HepG2 (cell line): ENCODE measurements around the gene GNGT2. TPM values are rescaled to one million over a fixed set of nuclear protein-coding genes. Genes with fewer than 3 reads are reported as not detected.

ENCODE experiments used
- ATAC-seq: fragments of 200-7000 bp; cut with Tn5 transposase; 3 replicates; pipeline ENCODE4 v1.9.1; 2020; ENCODE audit warnings: mild to moderate bottlenecking, moderate library complexity
- BruUV-seq: library from RNA; stranded (reverse); fragments of 400-500 nt; replicated peaks from 2 replicates; lab custom pipeline; 2021; lab: Mats Ljungman, UMichigan
- CTCF ChIA-PET: fragments of 300-600 bp; formaldehyde crosslinking; extraction: SDS; loops from one replicate; lab custom pipeline; 2021; ENCODE audit warnings: low total read pairs, inconsistent platforms, low intra/inter-chr PET ratio; lab: Yijun Ruan, JAX
- POLR2A ChIA-PET: fragments of 350-600 bp; sonication (Branson Sonifier 250); formaldehyde crosslinking; loops from one replicate; lab custom pipeline; 2020; ENCODE audit warnings: antibody characterized with exemption, inconsistent platforms; lab: Yijun Ruan, JAX
- DNase-seq: peaks from one replicate; pipeline ENCODE4 v3.0.0-alpha.2; 2015; ENCODE audit warnings: low spot score
- FAIRE-seq: peaks from 3 replicates; lab custom pipeline; 2011; peaks lifted over from hg19 to GRCh38; lab: Jason Lieb, UNC
- H2AFZ ChIP-seq: one replicate; pipeline ENCODE4 v1.6.1; 2011; ENCODE audit warnings: low read length, inconsistent platforms
- H3K27ac ChIP-seq: fragments of 300-600 bp; 3 replicates; pipeline ENCODE4 v1.8.0; 2011; ENCODE audit warnings: mixed run types, mild to moderate bottlenecking, mixed read lengths, low read length, inconsistent platforms; ENCODE audit not compliant: insufficient read depth; ENCODE audit errors: extremely low read length
- H3K27me3 ChIP-seq, 2 experiments: fragments of 200-600 bp in 1 of 2; 2 replicates in 1 of 2; 3 replicates in 1 of 2; pipeline versions ENCODE4 v1.6.0 to v1.8.0; 2011; ENCODE audit warnings: low read length in 2 of 2, mild to moderate bottlenecking in 2 of 2, moderate library complexity in 2 of 2, inconsistent platforms in 1 of 2; ENCODE audit not compliant: insufficient read depth in 2 of 2, control insufficient read depth in 1 of 2
- H3K36me3 ChIP-seq, 2 experiments: fragments of 200-600 bp in 1 of 2; replicated peaks in 1 of 2; 2 replicates in 1 of 2; 3 replicates in 1 of 2; pipeline versions ENCODE4 v1.5.1 to v1.8.0; 2011; ENCODE audit warnings: low read length in 2 of 2, inconsistent platforms in 1 of 2; ENCODE audit not compliant: insufficient read depth in 2 of 2, control insufficient read depth in 1 of 2
- H3K4me1 ChIP-seq: 2 replicates; pipeline ENCODE4 v1.5.1; 2012; ENCODE audit warnings: low read length, inconsistent platforms; ENCODE audit not compliant: insufficient read depth
- H3K4me2 ChIP-seq: 2 replicates; pipeline ENCODE4 v1.6.0; 2011; ENCODE audit warnings: low read depth, low read length, inconsistent platforms
- H3K4me3 ChIP-seq, 3 experiments: fragments of 200-600 bp in 1 of 3; sonication (generic), shearing (Covaris generic) in 1 of 3; replicated peaks in 1 of 3; 2 replicates each; pipeline ENCODE4 v1.5.1; 2011 to 2016; ENCODE audit warnings: low read length in 3 of 3, inconsistent platforms in 2 of 3, low read depth in 2 of 3, mild to moderate bottlenecking in 2 of 3, control low read depth in 1 of 3, mixed read lengths in 1 of 3; ENCODE audit not compliant: insufficient read depth in 1 of 3
- H3K79me2 ChIP-seq: one replicate; pipeline ENCODE4 v1.6.1; 2011; ENCODE audit warnings: low read length, inconsistent platforms; ENCODE audit not compliant: insufficient read depth
- H3K9ac ChIP-seq: 2 replicates; pipeline ENCODE4 v1.6.0; 2011; ENCODE audit warnings: mild to moderate bottlenecking, low read depth, low read length, inconsistent platforms; ENCODE audit not compliant: insufficient read depth
- H3K9me3 ChIP-seq: 2 replicates; pipeline ENCODE4 v1.5.1; 2012; ENCODE audit warnings: mild to moderate bottlenecking, low read length
- H4K20me1 ChIP-seq: 2 replicates; pipeline ENCODE4 v1.6.0; 2011; ENCODE audit warnings: inconsistent platforms, mild to moderate bottlenecking, low read length, moderate library complexity; ENCODE audit not compliant: insufficient read depth
- CBX5 ChIP-seq: sonication (generic); formaldehyde crosslinking; IDR thresholded peaks from 2 replicates; pipeline ENCODE4 v1.4.0; 2020; ENCODE audit warnings: missing genetic modification reagents, borderline replicate concordance
- CC2D1A ChIP-seq: sonication (generic); formaldehyde crosslinking; IDR thresholded peaks from 2 replicates; pipeline ENCODE4 v1.8.1; 2023; ENCODE audit warnings: mild to moderate bottlenecking, missing genetic modification reagents
- ETV5 ChIP-seq: IDR thresholded peaks from 2 replicates; pipeline ENCODE4 v1.6.1; 2018; ENCODE audit warnings: missing biosample characterization, missing genetic modification reagents, inconsistent platforms, borderline replicate concordance
- ONECUT2 ChIP-seq: sonication (generic); formaldehyde crosslinking; IDR thresholded peaks from 2 replicates; pipeline ENCODE4 v1.4.0; 2020; ENCODE audit warnings: missing genetic modification reagents
- RBM22 ChIP-seq: fragments of 200-400 bp; formaldehyde crosslinking; optimal IDR thresholded peaks from 2 replicates; pipeline ENCODE3; 2017; ENCODE audit warnings: mild to moderate bottlenecking, low read length, moderate library complexity
- SMYD3 ChIP-seq: sonication (generic); formaldehyde crosslinking; IDR thresholded peaks from 2 replicates; pipeline ENCODE4 v1.8.1; 2023; ENCODE audit warnings: mild to moderate bottlenecking, missing genetic modification reagents
- SP4 ChIP-seq: sonication (generic); formaldehyde crosslinking; IDR thresholded peaks from 2 replicates; pipeline ENCODE4 v1.8.1; 2023; ENCODE audit warnings: mild to moderate bottlenecking, missing genetic modification reagents
- ZEB1 ChIP-seq: IDR thresholded peaks from 2 replicates; pipeline ENCODE4 v1.6.1; 2012; ENCODE audit warnings: mild to moderate bottlenecking, low read depth, inconsistent platforms; ENCODE audit not compliant: insufficient replicate concordance
- ZNF121 ChIP-seq: sonication (generic); formaldehyde crosslinking; IDR thresholded peaks from 2 replicates; pipeline ENCODE4 v1.5.0; 2020; ENCODE audit warnings: mild to moderate bottlenecking, missing genetic modification reagents
- ZNF224 ChIP-seq: sonication (generic); formaldehyde crosslinking; IDR thresholded peaks from 2 replicates; pipeline ENCODE4 v1.5.0; 2020; ENCODE audit warnings: mild to moderate bottlenecking, missing genetic modification reagents
- ZNF292 ChIP-seq: sonication (generic); formaldehyde crosslinking; IDR thresholded peaks from 2 replicates; pipeline ENCODE4 v1.8.1; 2022; ENCODE audit warnings: mild to moderate bottlenecking, low read depth, missing genetic modification reagents, borderline replicate concordance
- ZNF550 ChIP-seq: sonication (generic); formaldehyde crosslinking; IDR thresholded peaks from 2 replicates; pipeline ENCODE4 v1.4.0; 2020; ENCODE audit warnings: mild to moderate bottlenecking, missing genetic modification reagents, borderline replicate concordance
- WGBS: methylation state at CpG from one replicate; pipeline ENCODE4 v1.1.6; 2017; ENCODE audit warnings: low lambda C conversion rate; 5-methylcytosine and 5-hydroxymethylcytosine counted together
- in situ Hi-C: cut with HindIII; loops from 2 replicates; pipeline ENCODE4 v1.10.0; 2017; ENCODE audit warnings: low pct_unique_long_range_greater_than_20kb; ENCODE audit not compliant: extremely low pct_ligation_motif_present
- intact Hi-C: fragments of 100-400 bp; cut with micrococcal nuclease; formaldehyde crosslinking; loops from one replicate; pipeline ENCODE4 v1.10.0; 2022; ENCODE audit not compliant: unreplicated experiment
- polyA plus RNA-seq, 8 experiments: library from polyadenylated mRNA; depleted of rRNA in 3 of 8; stranded (reverse) in 7 of 8; unstranded in 1 of 8; fragments of >200 nt; fragmentation: Illumina TruSeq in 4 of 8; extraction: Trizol in 4 of 8; gene quantifications; 2 replicates each; pipeline versions ENCODE4 v1.2.1 to v1.2.3, GENCODE V29; 2011 to 2016; ENCODE audit warnings: low read depth in 4 of 8, missing spikeins in 1 of 8, mixed read lengths in 1 of 8; ENCODE audit not compliant: insufficient read depth in 1 of 8
- total RNA-seq, 5 experiments: library from RNA; depleted of rRNA; stranded (reverse); fragments of >200 nt; fragmentation: Illumina TruSeq; extraction: Trizol; gene quantifications; 2 replicates each; pipeline ENCODE4 v1.2.3, GENCODE V29; 2016; ENCODE audit warnings: low read depth in 1 of 5
- TF ChIP-seq, protein P1 (sequence below): sonication (generic); formaldehyde crosslinking; IDR thresholded peaks from 2 replicates; pipeline ENCODE4 v1.8.0; 2022; ENCODE audit warnings: missing genetic modification reagents, low read depth, mild to moderate bottlenecking, borderline replicate concordance
- TF ChIP-seq, protein P2 (sequence below): sonication (generic); formaldehyde crosslinking; IDR thresholded peaks from 2 replicates; pipeline ENCODE4 v1.4.0; 2020; ENCODE audit warnings: missing genetic modification reagents

GNGT2 gene
- total and polyA plus RNA-seq, 2 of the 13 experiments (the other 11 are each of a cell fraction or from before 2014, with no cell fraction given): not detected

DNA sequence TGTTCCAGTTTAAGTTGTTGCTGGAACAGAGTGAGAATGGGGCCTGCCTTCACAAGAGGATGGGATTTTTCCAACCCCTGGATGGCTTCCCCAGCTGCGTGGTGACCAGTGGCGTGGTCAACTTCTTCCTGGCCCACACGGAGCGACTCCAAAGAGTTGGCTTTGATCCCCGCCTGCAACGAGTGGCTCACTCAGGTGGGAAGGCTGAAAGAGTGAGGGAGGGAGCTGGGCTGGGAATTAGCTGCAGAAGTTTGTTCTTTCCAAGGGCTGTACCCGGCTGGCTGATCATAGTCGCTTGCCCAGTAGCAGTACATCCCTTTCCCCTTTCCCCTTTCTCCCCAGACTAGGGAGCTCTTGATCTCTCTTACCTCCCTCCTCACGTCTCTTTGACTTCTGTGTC is 41.7 kb downstream of the GNGT2 start:
- DNase-seq (no peak), ATAC-seq (no peak), FAIRE-seq (no peak)
- in situ Hi-C loops: no loop called here
- H3K9me3 ChIP-seq: no peaks in the 10 kb centered on the region
- 27% methylated on average over 9 of the region's 9 CpGs for WGBS
- no peak overlapping the region for H3K4me3 ChIP-seq
- no peaks in the 10 kb centered on the region for H3K4me1 ChIP-seq
- no peak overlapping the region for H2AFZ ChIP-seq
- no peak overlapping the region for H3K27ac ChIP-seq
- no peak for TF ChIP-seq SMYD3 (CRISPR knock-in tag)
- no peak for TF ChIP-seq CC2D1A (CRISPR knock-in tag)
- TF ChIP-seq, protein P1, sequence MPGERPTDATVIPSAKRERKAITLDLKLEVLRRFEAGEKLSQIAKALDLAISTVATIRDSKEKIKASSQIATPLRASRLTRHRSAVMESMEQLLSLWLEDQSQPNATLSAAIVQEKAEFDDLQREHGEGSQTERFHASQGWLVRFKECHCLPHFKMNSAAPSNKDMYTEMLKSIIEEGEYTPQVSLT (CRISPR knock-in tag): no peak
- no peak for TF ChIP-seq ZNF292 (CRISPR knock-in tag)
- no peak for TF ChIP-seq ZNF121
- BruUV-seq: no TSS peak
- POLR2A ChIA-PET: no interaction called here
- no peak overlapping the region for H3K4me2 ChIP-seq
- H3K9ac ChIP-seq: no peak overlapping the region
- no peaks in the 10 kb centered on the region for H3K79me2 ChIP-seq
- peaks cover 2 to 43% of the 10 kb centered on the region in 2 experiments; a peak in 3 of 5 replicates for H3K27me3 ChIP-seq
- no peaks in the 10 kb centered on the region for H3K36me3 ChIP-seq
- CTCF ChIA-PET: no interaction called here
- H4K20me1 ChIP-seq: no peaks in the 10 kb centered on the region
- intact Hi-C loops: no loop called here

DNA sequence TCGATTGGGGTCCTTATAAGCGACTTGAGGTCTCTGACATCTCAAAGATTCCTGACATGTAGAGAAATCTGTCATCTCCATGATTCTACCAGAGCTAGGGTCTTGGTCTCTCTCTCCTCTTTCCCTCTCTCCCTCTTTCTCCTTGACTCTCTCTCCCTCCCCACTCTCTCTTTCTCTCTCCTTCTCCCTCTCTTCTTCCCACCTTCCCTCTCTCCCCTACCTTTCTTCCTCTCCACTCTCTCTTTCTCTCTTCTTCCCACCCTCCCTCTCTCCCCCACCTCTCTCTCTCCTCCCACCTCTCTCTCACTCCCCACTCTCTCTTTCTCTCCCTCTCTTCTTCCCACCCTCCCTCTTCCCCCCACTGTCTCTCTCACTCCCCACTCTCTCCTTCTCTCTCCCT is 45.2 kb downstream of the GNGT2 start:
- no peaks in the 10 kb centered on the region for H3K4me1 ChIP-seq
- H3K79me2 ChIP-seq: no peaks in the 10 kb centered on the region
- peaks cover 2 to 56% of the 10 kb centered on the region in 2 experiments; a peak in 4 of 5 replicates for H3K27me3 ChIP-seq
- FAIRE-seq: no peak
- no peak overlapping the region for H3K4me2 ChIP-seq
- no peak for ATAC-seq
- 0% methylated on average over 2 of the region's 2 CpGs for WGBS
- in situ Hi-C loops: no loop called here
- no peak overlapping the region for H3K9ac ChIP-seq
- no peak overlapping the region for H3K27ac ChIP-seq
- no TSS peak for BruUV-seq
- H3K36me3 ChIP-seq: no peaks in the 10 kb centered on the region
- DNase-seq: no peak
- ChIA-PET CTCF (no interaction called here), POLR2A (no interaction called here)
- H3K4me3 ChIP-seq: no peak overlapping the region
- intact Hi-C loops: no loop called here
- H2AFZ ChIP-seq: no peak overlapping the region
- no peaks in the 10 kb centered on the region for H3K9me3 ChIP-seq
- H4K20me1 ChIP-seq: no peaks in the 10 kb centered on the region
- no peak for TF ChIP-seq ONECUT2 (CRISPR knock-in tag)
- no peak for TF ChIP-seq ZNF550 (CRISPR knock-in tag)
- no peak for TF ChIP-seq SP4 (CRISPR knock-in tag)
- no peak for TF ChIP-seq CBX5 (CRISPR knock-in tag)
- no peak for TF ChIP-seq RBM22
- TF ChIP-seq, protein P2, sequence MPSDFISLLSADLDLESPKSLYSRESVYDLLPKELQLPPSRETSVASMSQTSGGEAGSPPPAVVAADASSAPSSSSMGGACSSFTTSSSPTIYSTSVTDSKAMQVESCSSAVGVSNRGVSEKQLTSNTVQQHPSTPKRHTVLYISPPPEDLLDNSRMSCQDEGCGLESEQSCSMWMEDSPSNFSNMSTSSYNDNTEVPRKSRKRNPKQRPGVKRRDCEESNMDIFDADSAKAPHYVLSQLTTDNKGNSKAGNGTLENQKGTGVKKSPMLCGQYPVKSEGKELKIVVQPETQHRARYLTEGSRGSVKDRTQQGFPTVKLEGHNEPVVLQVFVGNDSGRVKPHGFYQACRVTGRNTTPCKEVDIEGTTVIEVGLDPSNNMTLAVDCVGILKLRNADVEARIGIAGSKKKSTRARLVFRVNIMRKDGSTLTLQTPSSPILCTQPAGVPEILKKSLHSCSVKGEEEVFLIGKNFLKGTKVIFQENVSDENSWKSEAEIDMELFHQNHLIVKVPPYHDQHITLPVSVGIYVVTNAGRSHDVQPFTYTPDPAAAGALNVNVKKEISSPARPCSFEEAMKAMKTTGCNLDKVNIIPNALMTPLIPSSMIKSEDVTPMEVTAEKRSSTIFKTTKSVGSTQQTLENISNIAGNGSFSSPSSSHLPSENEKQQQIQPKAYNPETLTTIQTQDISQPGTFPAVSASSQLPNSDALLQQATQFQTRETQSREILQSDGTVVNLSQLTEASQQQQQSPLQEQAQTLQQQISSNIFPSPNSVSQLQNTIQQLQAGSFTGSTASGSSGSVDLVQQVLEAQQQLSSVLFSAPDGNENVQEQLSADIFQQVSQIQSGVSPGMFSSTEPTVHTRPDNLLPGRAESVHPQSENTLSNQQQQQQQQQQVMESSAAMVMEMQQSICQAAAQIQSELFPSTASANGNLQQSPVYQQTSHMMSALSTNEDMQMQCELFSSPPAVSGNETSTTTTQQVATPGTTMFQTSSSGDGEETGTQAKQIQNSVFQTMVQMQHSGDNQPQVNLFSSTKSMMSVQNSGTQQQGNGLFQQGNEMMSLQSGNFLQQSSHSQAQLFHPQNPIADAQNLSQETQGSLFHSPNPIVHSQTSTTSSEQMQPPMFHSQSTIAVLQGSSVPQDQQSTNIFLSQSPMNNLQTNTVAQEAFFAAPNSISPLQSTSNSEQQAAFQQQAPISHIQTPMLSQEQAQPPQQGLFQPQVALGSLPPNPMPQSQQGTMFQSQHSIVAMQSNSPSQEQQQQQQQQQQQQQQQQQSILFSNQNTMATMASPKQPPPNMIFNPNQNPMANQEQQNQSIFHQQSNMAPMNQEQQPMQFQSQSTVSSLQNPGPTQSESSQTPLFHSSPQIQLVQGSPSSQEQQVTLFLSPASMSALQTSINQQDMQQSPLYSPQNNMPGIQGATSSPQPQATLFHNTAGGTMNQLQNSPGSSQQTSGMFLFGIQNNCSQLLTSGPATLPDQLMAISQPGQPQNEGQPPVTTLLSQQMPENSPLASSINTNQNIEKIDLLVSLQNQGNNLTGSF (CRISPR knock-in tag): no peak
- no peak for TF ChIP-seq ZNF224 (CRISPR knock-in tag)
- no peak for TF ChIP-seq ETV5 (CRISPR knock-in tag)
- TF ChIP-seq ZEB1: no peak
